NAMALWA (cell line): Measurements from ENCODE around the gene ARHGAP28.

Experiments used
- DNase-seq: peaks from one replicate; pipeline ENCODE4 v3.0.0-alpha.2; 2015; ENCODE audit warnings: low spot score

The ARHGAP28 gene

DNA sequence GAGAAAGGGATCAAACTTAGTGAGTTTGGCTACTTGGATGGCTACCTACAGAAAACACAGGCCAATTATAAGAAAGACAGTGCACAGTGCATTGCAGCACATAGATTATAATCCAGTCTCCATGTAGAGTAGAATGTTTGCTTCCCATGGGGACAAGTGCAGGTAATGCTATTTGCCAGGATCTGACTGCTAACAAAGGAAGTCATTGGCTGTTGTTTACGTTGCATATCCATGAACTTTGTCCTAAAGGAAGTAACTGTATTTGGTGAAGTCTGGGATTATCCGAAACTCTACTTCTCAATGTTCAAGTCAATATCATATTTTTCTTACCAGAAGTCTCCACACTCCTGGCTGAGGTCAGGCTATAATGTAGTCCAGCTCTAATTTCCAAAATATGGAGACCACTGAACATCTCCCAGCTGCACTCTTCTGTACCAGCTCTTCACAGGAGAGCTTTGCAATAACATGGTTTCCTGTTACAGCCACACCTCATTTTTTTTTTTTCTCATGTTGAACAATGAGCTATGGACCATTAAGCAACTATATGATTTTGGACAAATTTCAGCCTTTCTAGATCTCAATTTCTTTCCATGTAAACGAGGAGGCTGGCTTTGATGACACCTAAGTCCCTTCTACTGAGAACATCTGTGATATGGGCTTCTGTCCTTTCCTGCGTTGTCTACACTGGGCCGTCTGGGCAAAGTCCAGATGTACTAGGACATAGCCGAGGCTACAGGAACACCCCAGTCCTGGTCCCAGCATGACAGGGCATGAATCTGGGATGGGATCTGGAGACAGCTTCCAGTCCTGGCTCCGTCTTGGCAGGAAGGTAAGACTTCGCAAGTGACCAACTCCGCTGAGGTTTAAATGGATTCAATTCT is 233.3 kb downstream of the ARHGAP28 start:
- no peak for DNase-seq

DNA sequence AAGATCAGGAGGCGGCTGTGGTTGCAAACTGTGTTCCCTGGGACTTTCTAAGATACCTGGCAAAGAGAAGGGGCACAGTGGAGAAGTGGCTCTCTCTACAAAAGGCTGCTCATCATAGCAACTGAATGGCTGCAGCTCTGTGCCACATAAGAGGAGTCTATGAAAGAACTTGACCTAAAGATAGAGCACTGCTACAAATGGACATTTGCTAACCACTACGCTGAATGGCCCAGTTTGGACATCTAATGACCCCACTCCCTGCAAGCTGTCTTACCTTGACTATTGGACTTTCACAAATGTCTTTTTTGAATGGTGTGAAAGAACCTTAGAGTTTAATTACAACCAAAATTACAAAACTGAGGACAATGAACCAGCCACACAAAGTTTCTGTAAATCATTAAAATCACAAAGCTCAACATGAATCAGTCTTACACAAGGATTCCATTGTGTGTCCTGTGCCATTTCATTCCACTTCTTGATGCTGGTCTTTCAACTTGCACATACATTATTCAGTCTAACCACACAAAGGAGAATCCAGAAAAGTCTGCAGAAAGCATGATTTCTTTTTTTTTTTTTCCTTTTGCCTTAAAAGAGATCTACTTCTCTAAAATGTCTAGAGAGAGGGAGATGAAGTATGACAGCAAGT is 234.1 kb downstream of the ARHGAP28 start:
- no peak for DNase-seq
